Activated CD8-positive, alpha-beta memory T cell treated with anti-CD3 and anti-CD28 coated beads for 36 hours (primary cell): ENCODE data around the gene XPNPEP3. TPM values are rescaled to one million over a fixed set of nuclear protein-coding genes. Genes with fewer than 3 reads are reported as not detected.

Source experiments
- CTCF ChIA-PET: fragments of 350-600 bp; sonication (Branson Sonifier 250); formaldehyde crosslinking; loops from one replicate; lab custom pipeline; 2021; ENCODE audit warnings: antibody characterized with exemption; lab: Charles Lee
- POLR2A ChIA-PET: fragments of 350-600 bp; sonication (Branson Sonifier 250); formaldehyde crosslinking; loops from one replicate; lab custom pipeline; 2021; ENCODE audit warnings: antibody characterized with exemption; lab: Charles Lee
- total RNA-seq, 2 experiments: library from RNA; stranded (reverse); gene quantifications; one replicate each; pipeline ENCODE4 v1.2.3, GENCODE V29; 2021

Gene XPNPEP3
- total RNA-seq, 2 experiments from 2014 or later = 18.5 to 20.3 TPM

DNA sequence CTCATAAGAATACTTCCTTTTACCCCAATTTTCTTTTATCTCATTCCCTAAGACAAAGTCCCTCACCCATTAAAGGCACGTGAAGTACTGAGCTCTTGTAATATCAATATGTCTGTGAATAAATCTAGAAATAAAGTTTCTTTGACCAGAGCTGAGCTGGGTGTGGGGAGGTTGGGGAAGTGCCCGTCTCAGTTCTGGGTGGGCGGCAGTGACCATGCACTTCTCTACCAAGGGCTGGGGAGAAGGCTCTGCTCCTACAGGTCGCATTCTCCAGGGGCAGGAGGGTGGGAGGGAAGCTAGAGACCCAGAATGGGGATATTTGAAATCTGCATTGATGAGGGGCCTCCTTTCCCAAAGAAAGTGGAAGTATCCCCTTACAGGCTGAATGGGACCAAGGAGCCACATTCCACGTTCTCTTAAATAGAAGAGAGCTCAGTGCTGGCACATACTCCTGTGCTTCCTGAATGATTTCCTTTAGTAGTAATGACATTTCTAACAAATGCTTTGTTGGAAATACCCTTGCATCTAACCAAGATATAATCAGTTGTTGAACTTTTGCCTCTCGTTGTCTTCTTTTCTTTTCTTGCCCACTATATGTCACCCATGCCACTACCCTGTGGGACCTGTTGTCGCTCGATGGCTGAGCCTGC lies 110.3 kb downstream of the XPNPEP3 start:
- ChIA-PET POLR2A (no interaction called here), CTCF (no interaction called here)

DNA sequence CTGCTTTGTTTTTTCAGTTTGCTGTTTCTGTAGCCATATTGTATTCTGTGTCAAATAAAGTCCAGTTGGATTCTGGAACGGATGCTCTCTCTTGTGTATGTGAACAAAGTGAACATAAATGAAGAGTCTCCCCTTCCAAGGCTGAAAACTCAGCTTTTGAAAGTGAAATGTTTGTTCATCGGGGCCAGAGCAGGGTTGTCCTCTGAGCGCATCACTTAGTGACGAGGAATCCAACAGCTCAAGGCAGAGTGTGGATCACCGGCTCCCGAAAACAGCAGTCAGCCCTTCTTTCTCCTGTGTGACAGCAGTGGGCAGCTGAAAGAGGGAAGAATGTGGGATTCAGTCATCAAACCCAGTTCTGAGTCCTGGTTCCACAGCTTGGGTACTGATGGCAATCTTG lies 115.6 kb downstream of the XPNPEP3 start:
- POLR2A ChIA-PET = no interaction called here
- CTCF ChIA-PET = no interaction called here

DNA sequence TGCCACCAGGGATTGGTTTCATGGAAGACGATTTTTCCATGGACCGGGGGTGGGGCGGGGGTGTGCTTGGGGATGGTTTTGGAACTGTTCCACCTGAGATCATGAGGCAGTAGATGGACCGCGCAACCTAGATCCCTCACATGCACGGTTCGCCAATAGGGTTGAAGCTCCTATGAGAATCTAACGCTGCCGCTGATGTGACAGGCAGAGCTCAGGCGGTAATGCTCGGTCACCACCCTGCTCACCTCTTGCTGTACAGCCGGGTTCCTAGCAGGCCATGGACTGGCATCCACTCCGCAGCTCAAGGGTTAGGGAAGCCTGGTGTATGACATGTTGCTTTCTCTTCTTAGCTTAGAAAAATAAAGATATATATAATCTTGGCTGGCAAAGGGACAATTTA lies 116.2 kb downstream of the XPNPEP3 start:
- POLR2A ChIA-PET = no interaction called here

DNA sequence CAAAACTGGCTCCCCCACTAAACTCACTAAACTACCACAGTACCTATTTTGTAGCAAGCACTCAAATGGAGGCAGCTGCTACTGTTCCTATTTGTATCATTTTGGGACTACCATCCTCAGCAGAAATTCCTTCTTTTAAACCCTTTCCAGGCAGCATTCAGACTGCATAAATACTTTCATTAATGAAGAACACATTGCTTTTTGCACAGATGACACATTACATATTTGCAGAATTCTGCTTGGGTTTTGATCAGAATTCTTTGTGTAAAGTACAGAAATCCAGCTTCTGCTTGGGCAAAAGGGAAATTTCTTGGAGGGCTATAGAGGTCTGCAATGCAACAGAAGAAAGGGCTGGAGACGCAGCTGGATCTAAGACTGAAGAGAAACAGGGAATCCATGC lies 118.4 kb downstream of the XPNPEP3 start:
- POLR2A ChIA-PET = no interaction called here
- CTCF ChIA-PET = no interaction called here

More for the DNA sequence above, 116.2 kb downstream of the XPNPEP3 start:
- CTCF ChIA-PET = interaction anchor here (0.7 kb wide), 1 partner anchor 50 kb away, joined by 3 read pairs; no protein-coding TSS in a partner anchor

DNA sequence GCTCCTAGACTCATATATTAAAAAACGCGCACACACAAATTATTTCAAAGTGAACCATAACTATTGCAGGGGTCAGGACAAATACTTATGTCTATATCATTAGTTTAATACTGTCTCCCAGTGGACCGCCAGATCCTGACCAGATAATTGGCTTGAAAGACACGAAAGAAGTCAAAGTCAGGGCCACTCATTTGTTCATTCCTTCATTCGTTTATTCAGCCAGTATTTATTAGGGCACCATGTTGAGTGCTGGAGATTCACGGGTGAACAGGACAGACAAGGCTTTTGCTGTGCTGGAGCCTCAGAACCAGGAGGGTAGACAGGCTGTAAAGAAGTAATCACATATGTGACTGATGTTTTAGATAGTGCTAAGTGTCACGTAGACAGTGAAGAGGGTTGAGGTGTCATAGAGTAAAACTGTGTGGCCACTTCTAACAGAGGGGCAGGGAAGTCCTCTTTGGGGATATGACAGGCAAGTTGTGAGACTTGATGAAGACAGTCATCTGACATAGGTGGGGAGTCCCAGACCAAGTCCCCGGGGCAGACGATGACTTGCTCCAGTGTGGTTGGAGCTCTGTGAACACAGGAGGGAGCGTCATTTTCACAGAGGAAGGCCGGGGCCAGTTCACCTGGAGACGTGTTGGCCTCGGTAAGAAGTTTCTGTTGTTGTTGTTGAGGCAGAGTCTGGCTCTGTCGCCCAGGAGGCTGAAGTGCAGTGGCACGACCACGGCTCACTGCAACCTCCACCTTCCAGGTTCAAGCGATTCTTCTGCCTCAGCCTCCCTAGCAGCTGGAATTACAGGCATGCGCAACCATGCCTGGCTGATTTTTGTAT lies 120.1 kb downstream of the XPNPEP3 start:
- CTCF ChIA-PET = no interaction called here
- POLR2A ChIA-PET = interaction anchor here (0.6 to 0.8 kb wide), 2 partner anchors 13 to 104 kb away, joined by 3 to 4 read pairs; no protein-coding TSS in a partner anchor

DNA sequence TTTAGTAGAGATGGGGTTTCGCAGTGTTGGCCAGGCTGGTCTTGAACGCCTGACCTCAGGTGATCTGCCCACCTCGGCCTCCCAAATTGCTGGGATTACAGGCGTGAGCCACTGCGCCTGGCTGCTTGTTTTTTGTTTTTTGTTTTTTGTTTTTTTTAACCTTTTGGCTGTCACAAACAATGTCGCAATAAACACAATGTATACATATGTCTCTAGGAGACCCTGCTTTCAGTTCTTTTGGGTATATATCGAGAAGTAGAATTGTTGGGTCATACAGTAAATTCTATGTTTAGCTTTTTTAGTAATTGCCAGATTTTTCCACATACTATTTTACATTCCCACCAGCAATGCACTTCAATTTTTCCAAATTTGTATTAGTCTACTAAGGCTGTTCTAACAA lies 122.2 kb downstream of the XPNPEP3 start:
- CTCF ChIA-PET = no interaction called here
- POLR2A ChIA-PET = no interaction called here

DNA sequence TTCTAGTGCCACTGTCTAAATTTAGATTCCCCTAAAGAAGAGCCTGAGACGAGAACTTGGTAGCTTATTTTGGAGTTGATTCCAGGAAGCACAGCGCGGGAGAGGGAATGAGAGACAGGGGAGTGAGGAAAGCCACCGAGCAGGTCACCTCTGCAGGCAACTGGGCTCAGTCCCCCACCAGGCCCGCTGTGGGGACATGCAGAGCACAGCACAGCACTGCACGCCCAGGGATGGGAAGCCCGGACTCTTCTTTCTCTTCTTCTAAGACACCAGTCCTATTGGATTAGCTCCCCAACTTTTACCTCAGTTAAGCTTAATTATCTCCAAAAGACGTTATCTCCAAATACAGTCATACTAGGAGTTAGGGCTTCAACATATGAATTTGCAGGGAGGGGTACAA lies 122.9 kb downstream of the XPNPEP3 start:
- CTCF ChIA-PET = no interaction called here
- POLR2A ChIA-PET = no interaction called here

Other genes starting within 250 kb of the XPNPEP3 start
- 10 to 100 TPM; 33.4 to 35.3 TPM for gene MRTFA, start 220.4 kb upstream of the XPNPEP3 start, total RNA-seq
- not detected for gene MCHR1, start 177.7 kb upstream of the XPNPEP3 start, total RNA-seq
- gene SLC25A17, start 37.8 kb upstream of the XPNPEP3 start, total RNA-seq = 10 to 100 TPM; 36.9 to 38.6 TPM
- gene ST13, start 509 bp upstream of the XPNPEP3 start, total RNA-seq = 100 to 1,000 TPM; 205 to 209 TPM
- gene DNAJB7, start 5.0 kb downstream of the XPNPEP3 start, total RNA-seq = not detected
- gene RBX1, start 94.2 kb downstream of the XPNPEP3 start, total RNA-seq = 10 to 100 TPM; 97.8 to 98.2 TPM
- gene EP300, start 235.4 kb downstream of the XPNPEP3 start, total RNA-seq = 10 to 100 TPM; 45.5 to 48.3 TPM